ENCODE results near the gene NUDT14.

DNA sequence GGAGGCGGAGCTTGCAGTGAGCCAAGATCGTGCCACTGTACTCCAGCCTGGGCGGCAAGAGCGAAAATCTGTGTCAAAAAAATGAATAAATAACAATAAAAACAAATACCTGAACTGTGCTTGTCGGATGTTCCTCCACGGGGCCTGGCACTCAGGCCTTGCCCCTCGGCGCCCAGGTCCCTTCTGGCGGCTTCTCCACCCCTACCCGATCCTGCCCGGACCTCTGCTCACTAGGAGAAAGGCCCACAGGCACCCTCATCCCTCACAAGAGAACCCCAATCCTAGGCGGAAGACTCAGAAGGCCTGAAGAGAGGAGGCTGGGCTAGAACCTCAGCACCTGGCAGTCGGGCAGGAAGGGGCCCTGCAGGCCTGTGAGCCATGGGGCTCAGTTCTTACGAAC lies 46.2 kb upstream of the NUDT14 start:
- TF ChIP-seq, protein P1, sequence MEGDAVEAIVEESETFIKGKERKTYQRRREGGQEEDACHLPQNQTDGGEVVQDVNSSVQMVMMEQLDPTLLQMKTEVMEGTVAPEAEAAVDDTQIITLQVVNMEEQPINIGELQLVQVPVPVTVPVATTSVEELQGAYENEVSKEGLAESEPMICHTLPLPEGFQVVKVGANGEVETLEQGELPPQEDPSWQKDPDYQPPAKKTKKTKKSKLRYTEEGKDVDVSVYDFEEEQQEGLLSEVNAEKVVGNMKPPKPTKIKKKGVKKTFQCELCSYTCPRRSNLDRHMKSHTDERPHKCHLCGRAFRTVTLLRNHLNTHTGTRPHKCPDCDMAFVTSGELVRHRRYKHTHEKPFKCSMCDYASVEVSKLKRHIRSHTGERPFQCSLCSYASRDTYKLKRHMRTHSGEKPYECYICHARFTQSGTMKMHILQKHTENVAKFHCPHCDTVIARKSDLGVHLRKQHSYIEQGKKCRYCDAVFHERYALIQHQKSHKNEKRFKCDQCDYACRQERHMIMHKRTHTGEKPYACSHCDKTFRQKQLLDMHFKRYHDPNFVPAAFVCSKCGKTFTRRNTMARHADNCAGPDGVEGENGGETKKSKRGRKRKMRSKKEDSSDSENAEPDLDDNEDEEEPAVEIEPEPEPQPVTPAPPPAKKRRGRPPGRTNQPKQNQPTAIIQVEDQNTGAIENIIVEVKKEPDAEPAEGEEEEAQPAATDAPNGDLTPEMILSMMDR (IDR thresholded peaks at IDR 0.05; ENCODE audit: low read depth, low read length), result no peak
- TF ChIP-seq EZH2phosphoT487 (IDR thresholded peaks at IDR 0.05; ENCODE audit: low read depth), result no peak

All from OCI-LY3 (cell line).